Esophagus (tissue), 2 donors: ENCODE measurements around the gene SH3PXD2A. TPM values are rescaled to one million over a fixed set of nuclear protein-coding genes. Genes with fewer than 3 reads are reported as not detected.
"Not testable (repeated sequence)": the region's sequence is repeated elsewhere in the genome, so short reads cannot be mapped to it uniquely, and the experiment has no call there.

Source experiments
- H3K27ac ChIP-seq, 2 donors: one replicate each; pipeline ENCODE4 v1.5.1; 2013; ENCODE audit warnings: low read depth in 2 of 2, mild to moderate bottlenecking in 2 of 2, inconsistent platforms in 1 of 2, low read length in 1 of 2, moderate library complexity in 1 of 2
- H3K27me3 ChIP-seq, 2 donors: one replicate each; pipeline ENCODE4 v1.6.1; 2013; ENCODE audit warnings: low read length in 2 of 2, control low read depth in 1 of 2, mild to moderate bottlenecking in 1 of 2; ENCODE audit not compliant: insufficient read depth in 2 of 2, control insufficient read depth in 1 of 2
- H3K36me3 ChIP-seq, 2 donors: one replicate each; pipeline ENCODE4 v1.6.1; 2013; ENCODE audit warnings: low read length in 1 of 2; ENCODE audit not compliant: control insufficient read depth in 2 of 2, insufficient read depth in 2 of 2
- H3K4me1 ChIP-seq, 2 donors: one replicate each; pipeline ENCODE4 v1.6.1; 2013; ENCODE audit warnings: low read length in 1 of 2; ENCODE audit not compliant: control insufficient read depth in 2 of 2, insufficient read depth in 2 of 2
- H3K4me3 ChIP-seq, 2 donors: one replicate each; pipeline ENCODE4 v1.5.1; 2013; ENCODE audit warnings: low read length in 2 of 2, mild to moderate bottlenecking in 2 of 2, low read depth in 1 of 2, moderate library complexity in 1 of 2
- H3K9me3 ChIP-seq, 2 donors: one replicate each; pipeline ENCODE4 v1.6.1; 2013; ENCODE audit warnings: mild to moderate bottlenecking in 2 of 2, low read depth in 1 of 2, low read length in 1 of 2, moderate library complexity in 1 of 2; ENCODE audit not compliant: control insufficient read depth in 2 of 2, insufficient read depth in 1 of 2
- WGBS, 2 donors: extraction: QIAGEN DNeasy Blood & Tissue Kit; methylation state at CpG; one replicate each; pipeline ENCODE4 v1.1.7; 2013; 5-methylcytosine and 5-hydroxymethylcytosine counted together
- polyA plus RNA-seq, 2 donors: library from polyadenylated mRNA; stranded (reverse); fragments of 200-250 nt; gene quantifications; one replicate each; pipeline ENCODE4 v1.2.3, GENCODE V29; 2013
- donor health status: healthy with polysubstance abuse.
- donor health status: Bipolar disorder and iron deficiency.

Gene SH3PXD2A
- polyA plus RNA-seq, 2 donors, result 14.9 to 34.2 TPM

DNA sequence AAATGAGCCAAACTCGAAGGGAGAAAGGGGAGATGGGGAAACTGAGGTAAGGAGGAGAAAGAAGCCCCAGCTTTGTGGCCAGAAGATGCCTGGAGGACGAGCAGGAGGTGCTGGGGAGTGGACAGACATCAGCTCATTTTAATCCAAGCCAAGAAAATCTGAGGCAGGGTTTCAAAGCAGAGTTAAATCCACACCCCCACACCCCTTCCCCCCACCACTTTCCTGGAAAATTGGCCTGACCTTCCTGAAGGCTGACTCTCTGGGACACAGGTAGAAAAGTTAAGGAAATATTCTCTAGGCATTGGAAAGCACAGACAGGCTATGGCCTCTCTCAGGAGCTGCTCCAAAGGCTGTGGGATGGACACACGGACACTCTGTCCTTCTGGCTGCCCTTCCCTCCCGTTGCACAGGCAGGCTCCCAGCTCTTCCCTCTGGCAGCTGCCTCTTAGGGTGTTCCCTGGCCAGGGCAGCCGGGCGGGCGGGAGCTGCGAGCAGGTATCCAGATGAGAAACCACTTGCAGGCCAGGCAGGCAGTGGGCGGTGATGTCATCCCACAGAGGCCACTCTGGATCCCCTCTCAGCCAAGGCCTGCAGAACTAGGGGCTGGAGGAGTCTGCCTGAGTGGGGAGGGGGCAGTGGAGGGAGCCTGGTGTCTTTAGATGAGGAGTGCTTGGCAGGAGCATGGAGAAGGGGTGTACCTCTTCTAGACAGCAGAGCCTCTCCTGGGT is 190.1 kb downstream of the SH3PXD2A start:
- H3K4me3 ChIP-seq, result no peak overlapping the region
- peaks cover 0 to 25% of the 10 kb centered on the region in 2 donors for H3K36me3 ChIP-seq
- 52 to 64% methylated on average over 9 of the region's 9 CpGs for WGBS, 2 donors
- H3K4me1 ChIP-seq, result peaks cover 5 to 38% of the 10 kb centered on the region in 2 donors
- peaks cover 0 to 3% of the 10 kb centered on the region in 2 donors for H3K9me3 ChIP-seq
- no peak overlapping the region for H3K27ac ChIP-seq
- no peaks in the 10 kb centered on the region for H3K27me3 ChIP-seq

DNA sequence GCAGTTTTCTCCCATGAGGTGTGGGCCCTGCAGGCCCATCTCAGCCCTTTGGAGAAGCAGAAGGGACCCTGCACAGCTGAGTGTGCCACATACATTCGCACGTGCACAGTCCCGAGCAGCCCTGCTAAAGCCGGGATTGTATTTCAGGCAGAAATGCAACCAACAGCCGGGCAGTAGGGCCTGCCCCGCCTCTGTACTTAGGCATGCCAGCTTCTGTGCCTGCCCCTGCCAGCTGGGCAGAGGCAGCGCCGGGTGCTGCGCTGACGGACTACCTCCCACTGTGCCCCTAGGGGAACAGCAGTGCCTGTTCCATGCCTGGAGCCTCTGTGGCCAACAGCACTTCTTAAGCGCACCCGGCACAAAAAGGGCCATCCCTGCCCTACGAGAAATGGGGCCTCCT is 191.6 kb downstream of the SH3PXD2A start:
- peaks cover 11 to 41% of the 10 kb centered on the region in 2 donors for H3K4me1 ChIP-seq
- H3K4me3 ChIP-seq, result no peak overlapping the region
- H3K27ac ChIP-seq, result peak overlapping the region in 1 of 2 donors; percentile 38
- H3K9me3 ChIP-seq, result peaks cover 0 to 7% of the 10 kb centered on the region in 2 donors
- H3K36me3 ChIP-seq, result peaks cover 7 to 31% of the 10 kb centered on the region in 2 donors
- H3K27me3 ChIP-seq, result no peaks in the 10 kb centered on the region
- WGBS, 2 donors, result 32 to 50% methylated on average over 13 of the region's 13 CpGs

DNA sequence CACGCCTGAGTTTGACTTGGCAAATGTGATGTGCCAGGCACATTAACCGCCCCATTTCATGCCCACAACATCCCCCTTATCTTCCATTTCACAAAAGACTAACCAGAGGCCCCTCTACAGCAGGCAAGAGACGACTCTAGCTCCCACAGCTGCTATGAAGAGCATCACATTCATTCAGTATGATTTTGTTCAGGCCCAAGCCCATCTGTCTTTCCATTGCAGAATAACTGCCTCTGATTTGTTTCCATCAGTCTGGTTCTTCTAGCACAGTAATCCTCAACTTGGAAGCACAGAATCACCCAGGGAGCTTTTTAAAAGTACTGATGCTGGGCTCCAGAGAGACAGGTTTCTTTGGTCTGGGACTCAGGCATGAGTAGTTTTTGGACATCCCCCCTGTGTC is 192.1 kb downstream of the SH3PXD2A start:
- 75 to 83% methylated on average over 3 of the region's 3 CpGs for WGBS, 2 donors
- H3K27ac ChIP-seq, result no peak overlapping the region
- H3K4me3 ChIP-seq, result no peak overlapping the region
- no peaks in the 10 kb centered on the region for H3K27me3 ChIP-seq
- H3K36me3 ChIP-seq, result peaks cover 9 to 32% of the 10 kb centered on the region in 2 donors
- peaks cover 12 to 35% of the 10 kb centered on the region in 2 donors for H3K4me1 ChIP-seq
- peaks cover 0 to 4% of the 10 kb centered on the region in 2 donors for H3K9me3 ChIP-seq

DNA sequence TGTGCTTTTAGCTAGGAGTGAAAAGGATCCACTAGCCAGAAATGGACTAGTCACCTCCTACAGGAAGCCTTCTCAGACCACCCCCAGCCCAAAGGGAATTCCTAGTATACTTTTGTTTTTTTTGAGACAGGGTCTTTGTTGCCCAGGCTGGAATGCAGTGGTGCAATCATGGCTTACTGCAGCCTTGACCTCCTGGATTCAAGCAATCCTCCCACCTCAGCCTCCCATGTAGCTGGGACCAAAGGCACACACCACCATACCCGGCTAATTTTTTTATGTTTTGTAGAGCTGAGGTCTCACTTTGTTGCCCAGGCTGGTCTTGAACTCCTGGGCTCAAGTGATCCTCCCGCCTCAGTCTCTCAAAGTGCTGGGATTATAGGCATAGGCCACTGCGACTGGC is 192.7 kb downstream of the SH3PXD2A start:
- not testable (repeated sequence) for H3K4me3 ChIP-seq, H3K9me3 ChIP-seq, H3K27me3 ChIP-seq, H3K27ac ChIP-seq
- WGBS, 2 donors, result 94 to 98% methylated on average over 3 of the region's 3 CpGs
- H3K36me3 ChIP-seq, result peaks cover 9 to 32% of the 10 kb centered on the region in 2 donors
- H3K4me1 ChIP-seq, result peaks cover 12 to 32% of the 10 kb centered on the region in 2 donors

DNA sequence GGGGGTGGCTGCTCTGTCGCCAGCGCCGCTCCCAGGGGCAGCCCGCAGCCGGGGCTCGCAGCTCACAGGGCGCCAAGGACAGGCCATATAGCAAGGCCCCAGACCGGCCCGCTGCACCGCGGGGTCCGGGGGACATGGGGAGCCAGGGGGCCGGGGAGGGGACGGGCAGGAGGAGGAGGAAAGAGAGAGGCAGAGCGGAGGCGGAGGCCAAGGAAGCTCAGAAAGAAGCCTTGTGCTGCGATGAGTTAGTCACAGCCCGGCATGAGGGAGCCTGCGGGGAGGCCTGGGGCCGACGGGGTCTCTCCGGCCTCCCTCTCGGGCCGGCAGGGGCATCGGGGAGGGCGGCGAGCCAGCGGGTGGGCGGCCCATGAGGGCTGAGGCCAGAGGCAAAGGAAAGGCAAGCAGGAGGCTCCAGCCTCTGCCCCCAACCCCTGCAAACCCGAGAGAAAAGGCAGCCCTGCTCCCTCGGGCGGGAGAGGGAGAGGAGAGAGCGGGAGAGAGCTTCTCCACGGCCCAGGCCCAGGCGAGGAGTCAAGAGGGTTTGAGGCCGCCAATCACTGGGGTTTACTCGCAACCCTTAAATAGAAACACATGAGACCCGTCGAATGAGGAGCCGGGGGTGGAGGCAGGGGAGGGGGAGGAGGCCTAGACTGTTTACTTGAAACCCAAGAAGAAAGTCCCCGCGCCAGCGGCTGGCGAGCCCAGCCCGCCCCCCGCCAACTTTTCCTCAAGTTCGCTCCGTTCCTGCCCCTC is 194.0 kb downstream of the SH3PXD2A start:
- Histone ChIP-seq H3K27ac (peak overlapping the region; percentile 73 to 87), H3K9me3 (peaks cover 0 to 3% of the 10 kb centered on the region in 2 donors), H3K4me1 (peaks cover 12 to 30% of the 10 kb centered on the region in 2 donors), H3K27me3 (no peaks in the 10 kb centered on the region), H3K4me3 (peak overlapping the region; percentile 50 to 54), H3K36me3 (peaks cover 9 to 25% of the 10 kb centered on the region in 2 donors)
- 26 to 51% methylated on average over 46 to 48 of the region's 48 CpGs for WGBS, 2 donors

DNA sequence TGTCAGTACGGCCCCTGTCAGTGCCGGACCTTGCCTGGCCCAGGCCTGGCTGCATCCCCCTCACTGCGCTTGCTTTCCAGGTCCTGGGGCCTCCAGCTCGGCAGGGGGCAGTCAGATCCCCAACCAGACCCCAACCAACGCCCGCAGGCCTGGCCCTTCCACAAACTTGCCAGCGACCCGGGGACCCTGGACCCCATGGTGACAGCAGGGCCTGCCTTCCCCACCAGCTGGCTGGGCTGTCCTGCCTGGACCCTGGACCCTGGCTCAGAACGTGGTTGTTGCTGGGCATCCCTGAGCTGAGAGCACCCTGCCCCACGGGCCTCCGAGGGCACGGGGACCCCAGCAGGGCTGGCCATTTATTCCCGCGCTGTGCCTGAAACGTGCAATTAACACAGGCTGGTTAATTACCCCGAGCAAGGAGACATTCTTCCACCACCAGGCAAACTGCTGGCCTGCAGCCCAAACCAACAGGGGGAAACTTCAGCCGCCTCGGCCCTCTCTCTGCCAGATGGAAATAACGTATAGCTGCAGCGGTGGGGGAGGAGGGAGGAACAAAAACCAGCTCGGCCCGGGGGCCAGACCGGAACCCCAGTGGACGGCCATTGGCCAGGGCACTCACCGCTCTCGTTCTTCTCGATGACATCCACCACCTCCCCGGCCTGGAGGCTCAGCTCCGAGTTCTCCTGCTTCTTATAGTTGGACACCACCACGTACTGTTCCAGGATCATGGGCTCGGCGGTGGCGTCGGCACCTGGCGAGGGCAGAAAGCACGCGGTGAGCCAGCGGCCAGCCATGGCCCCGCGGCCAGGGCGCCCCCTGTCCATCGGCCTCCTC is 194.8 kb downstream of the SH3PXD2A start:
- H3K36me3 ChIP-seq, result peaks cover 9 to 24% of the 10 kb centered on the region in 2 donors
- H3K4me1 ChIP-seq, result peaks cover 12 to 25% of the 10 kb centered on the region in 2 donors
- peaks cover 0 to 3% of the 10 kb centered on the region in 2 donors for H3K9me3 ChIP-seq
- H3K27me3 ChIP-seq, result no peaks in the 10 kb centered on the region
- 21 to 36% methylated on average over 42 of the region's 42 CpGs for WGBS, 2 donors
- H3K4me3 ChIP-seq, result peak overlapping the region; percentile 50 to 54
- H3K27ac ChIP-seq, result peak overlapping the region; percentile 73 to 87

DNA sequence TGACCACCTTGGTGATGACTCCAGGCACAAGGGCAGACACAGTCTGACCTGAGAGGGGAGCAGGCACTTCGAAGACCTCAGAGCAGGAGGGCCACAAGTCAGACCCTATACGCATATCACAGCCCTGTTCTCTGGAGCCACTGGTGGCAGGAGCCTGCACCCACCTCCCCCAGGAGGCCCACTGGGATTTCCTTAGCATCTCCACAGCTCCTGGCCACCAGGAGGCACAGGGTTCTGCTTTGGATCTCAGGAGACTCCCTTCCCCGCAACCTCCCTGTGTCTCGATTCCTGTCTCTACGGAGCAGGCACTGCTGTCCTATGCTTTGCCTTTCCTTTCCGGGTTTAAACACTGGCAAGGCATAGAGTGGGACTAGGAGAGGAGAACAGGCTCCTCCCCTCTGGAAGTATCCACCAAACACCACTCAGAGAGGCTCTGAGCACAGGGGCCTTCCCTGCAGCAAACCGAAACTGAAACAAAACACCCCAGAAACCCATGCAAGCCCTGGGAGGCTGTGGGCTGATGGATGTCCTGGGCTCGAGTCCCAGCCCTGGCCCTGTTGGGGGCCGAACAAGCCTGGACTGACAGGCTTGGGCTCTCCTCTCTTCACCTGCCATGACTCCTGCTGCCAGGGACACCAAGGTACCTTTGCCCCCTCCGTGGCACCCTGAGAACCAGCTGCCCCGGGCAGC is 195.6 kb downstream of the SH3PXD2A start:
- Histone ChIP-seq H3K4me1 (peaks cover 12 to 25% of the 10 kb centered on the region in 2 donors), H3K27me3 (no peaks in the 10 kb centered on the region), H3K9me3 (peaks cover 0 to 3% of the 10 kb centered on the region in 2 donors), H3K4me3 (peak overlapping the region; percentile 50 to 54), H3K27ac (peak overlapping the region; percentile 73 to 87), H3K36me3 (peaks cover 9 to 21% of the 10 kb centered on the region in 2 donors)
- WGBS, 2 donors, result 29 to 33% methylated on average over 11 of the region's 11 CpGs

DNA sequence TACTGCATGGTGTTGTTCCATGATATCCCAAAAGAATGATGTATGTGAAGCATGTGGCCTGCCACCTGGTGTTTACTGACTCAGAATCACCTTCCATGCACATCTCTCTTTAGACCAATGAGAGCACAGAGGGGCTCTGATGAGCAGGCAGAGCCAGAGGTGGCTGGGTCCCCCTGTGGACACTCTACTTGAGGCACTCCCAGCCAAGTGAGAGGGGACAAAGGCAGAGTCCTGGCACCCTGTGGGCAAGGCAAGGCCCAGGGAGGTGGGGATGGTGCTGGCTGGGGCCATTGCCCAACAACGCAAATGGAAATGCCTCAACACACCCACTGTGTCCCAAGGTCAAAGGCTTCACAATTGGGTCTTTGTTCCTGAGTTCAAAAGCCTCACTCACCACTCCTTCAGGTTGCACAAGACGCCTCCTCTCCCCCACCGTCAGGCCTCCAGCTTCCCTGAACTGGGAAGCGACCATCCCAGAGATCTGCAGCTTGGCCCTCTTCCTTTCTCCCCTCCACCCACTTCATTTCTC is 197.3 kb downstream of the SH3PXD2A start:
- Histone ChIP-seq H3K36me3 (peaks cover 9 to 24% of the 10 kb centered on the region in 2 donors), H3K9me3 (peaks cover 0 to 3% of the 10 kb centered on the region in 2 donors), H3K27ac (peak overlapping the region in 1 of 2 donors; percentile 8), H3K4me1 (peaks cover 16 to 35% of the 10 kb centered on the region in 2 donors), H3K4me3 (no peak overlapping the region), H3K27me3 (no peaks in the 10 kb centered on the region)
- 72 to 88% methylated on average over 4 of the region's 4 CpGs for WGBS, 2 donors
